Fibroblast of pulmonary artery (primary cell): ENCODE results near the gene NOP14.
A peak's percentile ranks its signal among the peaks of the same experiment; 100 is the strongest.
"Not testable (repeated sequence)": the region's sequence is repeated elsewhere in the genome, so short reads cannot be mapped to it uniquely, and the experiment has no call there.

Source experiments
- DNase-seq: peaks from one replicate; pipeline ENCODE4 v3.0.0-alpha.2; 2010; ENCODE audit warnings: low read depth
- H3K4me3 ChIP-seq: replicated peaks from 2 replicates; pipeline ENCODE4 v1.5.1; 2011; ENCODE audit warnings: low read depth, mild to moderate bottlenecking, control low read depth, low read length, moderate library complexity
- CTCF ChIP-seq: IDR thresholded peaks from 2 replicates; pipeline ENCODE4 v1.5.1; 2011; ENCODE audit warnings: mild to moderate bottlenecking, control low read depth, low read length, inconsistent platforms; ENCODE audit errors: missing control alignments

NOP14 gene

GRCh38 chr4:2996415-2996814 lies 33.2 kb upstream of the NOP14 start:
- H3K4me3 ChIP-seq, result no peak overlapping the region
- no peak for TF ChIP-seq CTCF

GRCh38 chr4:2995546-2996265 lies 32.5 kb upstream of the NOP14 start:
- H3K4me3 ChIP-seq, result no peak overlapping the region
- DNase-seq, result peak; percentile 5
- no peak for TF ChIP-seq CTCF

More at GRCh38 chr4:2996415-2996814, 33.2 kb upstream of the NOP14 start:
- no peak for DNase-seq

GRCh38 chr4:2994917-2995316 lies 31.7 kb upstream of the NOP14 start:
- no peak overlapping the region for H3K4me3 ChIP-seq
- no peak for TF ChIP-seq CTCF

GRCh38 chr4:2991243-2991642 lies 28.0 kb upstream of the NOP14 start:
- DNase-seq, result no peak
- no peak for TF ChIP-seq CTCF
- H3K4me3 ChIP-seq, result no peak overlapping the region

More at GRCh38 chr4:2994917-2995316, 31.7 kb upstream of the NOP14 start:
- no peak for DNase-seq

GRCh38 chr4:2983715-2984114 lies 20.5 kb upstream of the NOP14 start:
- not testable (repeated sequence) for H3K4me3 ChIP-seq, DNase-seq

- H3K4me3 ChIP-seq, result no peak overlapping the region
- TF ChIP-seq CTCF, result no peak
- DNase-seq, result no peak
These were observed 18.8 kb upstream of the NOP14 start for GRCh38 chr4:2982012-2982411.

- no peak for TF ChIP-seq CTCF
- no peak for DNase-seq
- no peak overlapping the region for H3K4me3 ChIP-seq
These were observed 18.1 kb upstream of the NOP14 start for GRCh38 chr4:2981256-2981819.
